ENCODE data around the gene RAC2. TPM values are rescaled to one million over a fixed set of nuclear protein-coding genes. Genes with fewer than 3 reads are reported as not detected.

The RAC2 gene
- total and polyA plus RNA-seq, 9 of the 15 experiments (the other 6 are each of a cell fraction or from before 2014, with no cell fraction given), result 22.7 to 103 (median 43.3) TPM

DNA sequence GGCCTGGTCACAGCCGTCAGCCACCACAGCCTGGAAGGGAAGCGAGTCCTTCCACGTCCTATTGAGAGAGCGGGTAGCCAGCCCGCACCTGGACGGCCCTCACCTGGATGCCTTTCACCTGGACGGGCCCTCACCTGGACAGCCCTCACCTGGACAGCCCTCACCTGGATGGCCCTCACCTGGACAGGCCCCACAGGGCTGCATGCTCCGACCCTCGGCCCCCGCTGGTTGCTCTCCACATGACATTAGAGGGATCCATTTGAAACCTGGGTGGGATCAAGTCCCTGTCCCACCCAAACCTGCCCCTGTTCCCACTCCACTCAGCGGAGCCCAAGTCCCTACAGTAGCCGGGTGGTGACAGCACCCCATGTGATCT is 59.7 kb downstream of the RAC2 start (continued):
- TF ChIP-seq ZNF609 (CRISPR knock-in tag; IDR thresholded peaks at IDR 0.05; ENCODE audit: borderline replicate concordance) (no peak), ZNF23 (CRISPR knock-in tag; IDR thresholded peaks at IDR 0.05) (no peak), THRA (IDR thresholded peaks at IDR 0.05) (no peak), ETS2 (tag; IDR thresholded peaks at IDR 0.05; ENCODE audit: borderline replicate concordance, poor library complexity, severe bottlenecking) (no peak), HDAC8 (tag; IDR thresholded peaks at IDR 0.05) (no peak), ZBTB49 (CRISPR knock-in tag; IDR thresholded peaks at IDR 0.05; ENCODE audit: borderline replicate concordance) (no peak), ZNF24 (IDR thresholded peaks at IDR 0.05) (no peak), SMARCA4 (IDR thresholded peaks at IDR 0.05) (no peak)
- TF ChIP-seq, protein P1, sequence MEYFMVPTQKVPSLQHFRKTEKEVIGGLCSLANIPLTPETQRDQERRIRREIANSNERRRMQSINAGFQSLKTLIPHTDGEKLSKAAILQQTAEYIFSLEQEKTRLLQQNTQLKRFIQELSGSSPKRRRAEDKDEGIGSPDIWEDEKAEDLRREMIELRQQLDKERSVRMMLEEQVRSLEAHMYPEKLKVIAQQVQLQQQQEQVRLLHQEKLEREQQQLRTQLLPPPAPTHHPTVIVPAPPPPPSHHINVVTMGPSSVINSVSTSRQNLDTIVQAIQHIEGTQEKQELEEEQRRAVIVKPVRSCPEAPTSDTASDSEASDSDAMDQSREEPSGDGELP (CRISPR knock-in tag; IDR thresholded peaks at IDR 0.05; ENCODE audit: borderline replicate concordance), result no peak

Data from K562 (cell line).